ENCODE results near the gene FHAD1.

DNA sequence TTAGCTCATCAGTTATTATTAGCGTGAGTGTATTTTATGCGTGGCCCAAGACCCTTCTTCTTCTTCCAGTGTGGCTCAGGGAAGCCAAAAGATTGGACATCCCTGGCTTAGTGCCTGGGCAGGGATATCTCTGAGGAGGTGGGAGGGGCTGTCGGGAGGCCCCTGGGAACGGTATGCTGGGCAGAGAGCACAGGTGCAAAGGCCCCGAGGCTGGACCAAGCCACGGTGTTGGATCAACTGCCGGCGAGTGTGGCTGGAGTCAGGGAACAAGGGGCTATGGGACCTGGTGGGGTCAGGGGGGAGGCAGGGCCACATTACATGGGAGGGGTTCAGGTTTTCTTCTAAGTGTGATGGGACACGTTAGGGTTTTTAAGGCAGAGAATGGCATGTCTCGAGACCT lies 62.7 kb downstream of the FHAD1 start:
- TF ChIP-seq EZH2 (IDR thresholded peaks at IDR 0.05; ENCODE audit: borderline replicate concordance, low read length): no peak
- TF ChIP-seq, protein P1, sequence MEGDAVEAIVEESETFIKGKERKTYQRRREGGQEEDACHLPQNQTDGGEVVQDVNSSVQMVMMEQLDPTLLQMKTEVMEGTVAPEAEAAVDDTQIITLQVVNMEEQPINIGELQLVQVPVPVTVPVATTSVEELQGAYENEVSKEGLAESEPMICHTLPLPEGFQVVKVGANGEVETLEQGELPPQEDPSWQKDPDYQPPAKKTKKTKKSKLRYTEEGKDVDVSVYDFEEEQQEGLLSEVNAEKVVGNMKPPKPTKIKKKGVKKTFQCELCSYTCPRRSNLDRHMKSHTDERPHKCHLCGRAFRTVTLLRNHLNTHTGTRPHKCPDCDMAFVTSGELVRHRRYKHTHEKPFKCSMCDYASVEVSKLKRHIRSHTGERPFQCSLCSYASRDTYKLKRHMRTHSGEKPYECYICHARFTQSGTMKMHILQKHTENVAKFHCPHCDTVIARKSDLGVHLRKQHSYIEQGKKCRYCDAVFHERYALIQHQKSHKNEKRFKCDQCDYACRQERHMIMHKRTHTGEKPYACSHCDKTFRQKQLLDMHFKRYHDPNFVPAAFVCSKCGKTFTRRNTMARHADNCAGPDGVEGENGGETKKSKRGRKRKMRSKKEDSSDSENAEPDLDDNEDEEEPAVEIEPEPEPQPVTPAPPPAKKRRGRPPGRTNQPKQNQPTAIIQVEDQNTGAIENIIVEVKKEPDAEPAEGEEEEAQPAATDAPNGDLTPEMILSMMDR (conservative IDR thresholded peaks at IDR 0.05 in 1 of 2, IDR thresholded peaks at IDR 0.05 in 1 of 2; ENCODE audit: extremely low read depth in 1 of 2, insufficient read depth in 1 of 2, low read depth in 1 of 2, low read length in 2 of 2): no peak

Measured in mammary epithelial cell (primary cell).